ENCODE results near the gene SMARCAL1. TPM values are rescaled to one million over a fixed set of nuclear protein-coding genes. Genes with fewer than 3 reads are reported as not detected.

Gene SMARCAL1
- total and polyA plus RNA-seq, 5 donors from 2014 or later: 19.8 to 25.1 (median 24.1) TPM

DNA sequence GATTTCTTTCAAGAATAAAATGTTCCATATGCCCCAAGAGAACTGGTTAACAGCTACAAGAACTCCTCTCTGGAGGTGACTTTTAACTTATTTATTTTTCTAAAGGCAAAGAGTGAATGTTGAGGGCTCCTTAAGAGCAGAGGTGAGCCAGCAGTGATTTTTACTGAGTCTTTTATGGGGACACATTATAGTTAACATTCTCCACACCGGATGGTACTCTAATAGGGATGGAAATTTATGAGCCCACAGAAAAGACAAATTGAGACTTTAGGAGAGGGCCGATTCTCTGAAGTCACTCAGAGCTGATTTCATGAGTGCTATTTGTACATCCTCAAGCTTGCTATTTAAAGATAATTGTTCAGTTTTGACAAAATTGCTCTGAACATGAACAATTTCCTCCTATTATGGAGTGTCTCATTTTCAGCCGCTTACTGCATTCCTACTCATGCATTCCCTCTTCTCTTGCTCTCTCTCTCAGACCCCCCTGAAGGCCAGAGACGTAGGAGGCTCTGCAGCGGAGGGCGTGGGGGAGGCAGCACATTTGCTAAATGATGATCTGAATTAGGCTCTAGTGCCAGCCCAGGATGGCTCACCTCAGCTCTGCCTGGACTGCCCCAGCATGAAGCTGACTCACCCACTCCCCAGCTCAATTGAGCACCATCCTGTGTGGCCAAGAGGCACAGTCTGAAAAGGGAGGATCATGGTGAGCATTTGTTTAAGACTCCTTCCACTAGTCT lies 80.5 kb downstream of the SMARCAL1 start:
- no peaks in the 10 kb centered on the region for H3K36me3 Mint-ChIP-seq
- ATAC-seq (ENCODE audit: low read depth in 2 of 2) (peak in 1 of 2 donors; percentile 31), DNase-seq (no peak)
- Histone ChIP-seq H3K9me3 (ENCODE audit: control insufficient read depth in 2 of 2, low read length in 2 of 2) (no peaks in the 10 kb centered on the region), H3K4me3 (ENCODE audit: low read depth, low read length) (no peak overlapping the region), H3K27ac (ENCODE audit: insufficient read depth, low read length, poor library complexity, severe bottlenecking) (no peak overlapping the region), H3K36me3 (ENCODE audit: control insufficient read depth, insufficient read depth, low read length) (no peaks in the 10 kb centered on the region), H3K4me1 (ENCODE audit: control insufficient read depth, insufficient read depth, low read length, poor library complexity, severe bottlenecking) (peaks cover 5% of the 10 kb centered on the region), H3K27me3 (ENCODE audit: control insufficient read depth, insufficient read depth, low read length) (no peaks in the 10 kb centered on the region)
- H3K4me1 Mint-ChIP-seq: peaks cover 0 to 8% (median 7%) of the 10 kb centered on the region in 4 donors
- H3K9me3 Mint-ChIP-seq: no peaks in the 10 kb centered on the region
- peak overlapping the region in 1 of 3 donors; percentile 20 for H3K27ac Mint-ChIP-seq
- H3K27me3 Mint-ChIP-seq: no peaks in the 10 kb centered on the region
- H3K4me3 Mint-ChIP-seq: no peak overlapping the region

DNA sequence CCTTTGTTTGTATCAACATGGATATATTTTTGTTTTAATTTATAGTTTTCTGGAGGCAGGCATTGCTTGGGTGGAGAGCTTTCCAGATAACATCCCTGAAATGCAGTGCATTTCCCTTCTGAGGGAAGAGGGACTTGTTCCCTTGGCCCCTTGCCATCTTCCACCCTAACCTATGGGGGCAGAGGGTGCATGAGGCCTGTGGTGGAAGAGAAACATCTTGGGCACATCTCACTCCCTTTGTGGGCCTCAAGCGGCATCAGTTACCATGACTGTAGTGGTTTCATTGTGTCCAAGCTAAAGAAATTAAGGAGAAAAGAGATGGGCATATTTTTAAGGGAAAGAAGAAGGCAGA lies 81.0 kb downstream of the SMARCAL1 start:
- Histone ChIP-seq H3K27me3 (ENCODE audit: control insufficient read depth, insufficient read depth, low read length) (no peaks in the 10 kb centered on the region), H3K36me3 (ENCODE audit: control insufficient read depth, insufficient read depth, low read length) (no peaks in the 10 kb centered on the region), H3K4me3 (ENCODE audit: low read depth, low read length) (no peak overlapping the region), H3K9me3 (ENCODE audit: control insufficient read depth in 2 of 2, low read length in 2 of 2) (no peaks in the 10 kb centered on the region), H3K4me1 (ENCODE audit: control insufficient read depth, insufficient read depth, low read length, poor library complexity, severe bottlenecking) (peaks cover 10% of the 10 kb centered on the region), H3K27ac (ENCODE audit: insufficient read depth, low read length, poor library complexity, severe bottlenecking) (no peak overlapping the region)
- DNase-seq: no peak
- Mint-ChIP-seq H3K4me1 (peaks cover 0 to 12% (median 9%) of the 10 kb centered on the region in 4 donors), H3K27ac (peak overlapping the region in 1 of 3 donors; percentile 81), H3K27me3 (no peaks in the 10 kb centered on the region), H3K36me3 (no peaks in the 10 kb centered on the region), H3K9me3 (no peaks in the 10 kb centered on the region), H3K4me3 (peak overlapping the region in 2 of 4 donors; percentile 68 to 69)
- ATAC-seq (ENCODE audit: low read depth in 2 of 2): no peak

DNA sequence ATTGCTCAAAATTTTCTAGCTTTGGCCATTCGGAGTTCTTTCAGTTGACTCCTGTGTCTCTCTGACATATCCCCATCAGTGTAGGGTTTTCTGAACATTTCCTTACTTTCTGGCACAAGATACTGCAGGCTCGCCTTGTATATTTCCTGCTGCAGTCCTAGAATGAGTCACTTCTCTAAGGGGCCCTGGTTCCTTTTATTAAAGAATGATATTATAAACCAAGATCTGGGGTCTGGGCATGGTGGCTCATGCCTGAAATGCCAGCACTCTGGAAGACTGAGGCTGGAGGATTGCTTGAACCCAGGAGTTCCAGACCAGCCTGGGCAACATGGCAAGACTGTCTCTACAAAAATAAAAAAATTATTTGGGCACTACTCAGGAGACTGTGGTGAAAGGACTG lies 83.4 kb downstream of the SMARCAL1 start:
- H3K27me3 ChIP-seq (ENCODE audit: control insufficient read depth, insufficient read depth, low read length): no peaks in the 10 kb centered on the region
- no peak for DNase-seq
- H3K36me3 ChIP-seq (ENCODE audit: control insufficient read depth, insufficient read depth, low read length): peaks cover 9% of the 10 kb centered on the region
- H3K9me3 ChIP-seq (ENCODE audit: control insufficient read depth in 2 of 2, low read length in 2 of 2): no peaks in the 10 kb centered on the region
- Mint-ChIP-seq H3K4me1 (peaks cover 13 to 32% (median 26%) of the 10 kb centered on the region in 4 donors), H3K4me3 (peak overlapping the region in 1 of 4 donors; percentile 60), H3K27ac (no peak overlapping the region), H3K36me3 (peaks cover 17% of the 10 kb centered on the region), H3K9me3 (no peaks in the 10 kb centered on the region), H3K27me3 (no peaks in the 10 kb centered on the region)
- H3K27ac ChIP-seq (ENCODE audit: insufficient read depth, low read length, poor library complexity, severe bottlenecking): no peak overlapping the region
- ATAC-seq (ENCODE audit: low read depth in 2 of 2): no peak
- H3K4me3 ChIP-seq (ENCODE audit: low read depth, low read length): no peak overlapping the region
- H3K4me1 ChIP-seq (ENCODE audit: control insufficient read depth, insufficient read depth, low read length, poor library complexity, severe bottlenecking): peaks cover 28% of the 10 kb centered on the region

- Histone ChIP-seq H3K27ac (ENCODE audit: insufficient read depth, low read length, poor library complexity, severe bottlenecking) (peak overlapping the region; percentile 86), H3K9me3 (ENCODE audit: control insufficient read depth in 2 of 2, low read length in 2 of 2) (no peaks in the 10 kb centered on the region), H3K27me3 (ENCODE audit: control insufficient read depth, insufficient read depth, low read length) (no peaks in the 10 kb centered on the region), H3K4me1 (ENCODE audit: control insufficient read depth, insufficient read depth, low read length, poor library complexity, severe bottlenecking) (peaks cover 36% of the 10 kb centered on the region), H3K4me3 (ENCODE audit: low read depth, low read length) (peak overlapping the region; percentile 93), H3K36me3 (ENCODE audit: control insufficient read depth, insufficient read depth, low read length) (peaks cover 28% of the 10 kb centered on the region)
- peaks cover 26 to 46% (median 39%) of the 10 kb centered on the region in 4 donors for H3K4me1 Mint-ChIP-seq
- no peaks in the 10 kb centered on the region for H3K27me3 Mint-ChIP-seq
- peak overlapping the region; percentile 85 to 98 (median 95) for H3K27ac Mint-ChIP-seq
- peaks cover 29% of the 10 kb centered on the region for H3K36me3 Mint-ChIP-seq
- ATAC-seq (ENCODE audit: low read depth in 2 of 2) (no peak), DNase-seq (no peak)
- H3K9me3 Mint-ChIP-seq: no peaks in the 10 kb centered on the region
- peak overlapping the region; percentile 93 to 99 (median 98) for H3K4me3 Mint-ChIP-seq
Measured at GRCh38 chr2:216497382-216498069, 85.2 kb downstream of the SMARCAL1 start.

DNA sequence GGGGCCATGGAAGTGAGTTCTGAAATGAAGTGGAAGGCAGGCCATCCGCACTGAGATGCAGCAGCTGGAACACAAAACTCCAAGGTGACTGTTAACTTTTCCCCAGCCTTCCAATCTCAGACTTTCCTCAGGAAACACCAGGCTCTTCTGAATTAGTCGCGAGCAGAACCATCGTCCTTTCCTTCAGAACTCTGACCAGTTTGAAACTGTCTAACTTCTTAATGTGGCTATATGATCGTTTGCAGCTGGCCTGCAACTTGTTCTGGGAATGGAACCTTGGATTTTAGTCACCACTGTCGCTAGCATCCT lies 85.7 kb downstream of the SMARCAL1 start:
- no peak for ATAC-seq (ENCODE audit: low read depth in 2 of 2)
- Histone ChIP-seq H3K4me1 (ENCODE audit: control insufficient read depth, insufficient read depth, low read length, poor library complexity, severe bottlenecking) (peaks cover 36% of the 10 kb centered on the region), H3K9me3 (ENCODE audit: control insufficient read depth in 2 of 2, low read length in 2 of 2) (no peaks in the 10 kb centered on the region), H3K36me3 (ENCODE audit: control insufficient read depth, insufficient read depth, low read length) (peaks cover 33% of the 10 kb centered on the region), H3K4me3 (ENCODE audit: low read depth, low read length) (peak overlapping the region; percentile 93), H3K27ac (ENCODE audit: insufficient read depth, low read length, poor library complexity, severe bottlenecking) (peak overlapping the region; percentile 86), H3K27me3 (ENCODE audit: control insufficient read depth, insufficient read depth, low read length) (no peaks in the 10 kb centered on the region)
- H3K27me3 Mint-ChIP-seq: no peaks in the 10 kb centered on the region
- H3K36me3 Mint-ChIP-seq: peaks cover 34% of the 10 kb centered on the region
- peak in 1 of 3 donors; percentile 14 for DNase-seq
- H3K9me3 Mint-ChIP-seq: no peaks in the 10 kb centered on the region
- peak overlapping the region; percentile 93 to 99 (median 98) for H3K4me3 Mint-ChIP-seq
- peaks cover 31 to 51% (median 41%) of the 10 kb centered on the region in 4 donors for H3K4me1 Mint-ChIP-seq
- peak overlapping the region; percentile 85 to 98 (median 95) for H3K27ac Mint-ChIP-seq

GRCh38 chr2:216498379-216499352 lies 86.4 kb downstream of the SMARCAL1 start, which contains the start of gene RPL37A:
Gene RPL37A, plus strand, starts transcription at chr2:216498844. Its CDS starts 31 bp downstream, at chr2:216498875.
- Histone ChIP-seq H3K4me1 (ENCODE audit: control insufficient read depth, insufficient read depth, low read length, poor library complexity, severe bottlenecking) (peaks cover 36% of the 10 kb centered on the region), H3K36me3 (ENCODE audit: control insufficient read depth, insufficient read depth, low read length) (peaks cover 40% of the 10 kb centered on the region), H3K27ac (ENCODE audit: insufficient read depth, low read length, poor library complexity, severe bottlenecking) (peak within 1 kb of the TSS; percentile 86), H3K4me3 (ENCODE audit: low read depth, low read length) (peak within 1 kb of the TSS; percentile 93), H3K27me3 (ENCODE audit: control insufficient read depth, insufficient read depth, low read length) (no peaks in the 10 kb centered on the region), H3K9me3 (ENCODE audit: control insufficient read depth in 2 of 2, low read length in 2 of 2) (no peaks in the 10 kb centered on the region)
- Mint-ChIP-seq H3K27ac (peak within 1 kb of the TSS; percentile 85 to 98 (median 95)), H3K9me3 (no peaks in the 10 kb centered on the region), H3K36me3 (peaks cover 37% of the 10 kb centered on the region), H3K4me3 (peak within 1 kb of the TSS; percentile 93 to 99 (median 98)), H3K27me3 (no peaks in the 10 kb centered on the region), H3K4me1 (peaks cover 31 to 54% (median 41%) of the 10 kb centered on the region in 4 donors)
- peak; percentile 94 to 97 for ATAC-seq (ENCODE audit: low read depth in 2 of 2)
- DNase-seq: peak; percentile 83 to 95 (median 90)

GRCh38 chr2:216499641-216500218 lies 87.4 kb downstream of the SMARCAL1 start:
- Mint-ChIP-seq H3K4me3 (peak overlapping the region; percentile 93 to 99 (median 98)), H3K36me3 (peaks cover 45% of the 10 kb centered on the region), H3K27ac (peak overlapping the region; percentile 85 to 98 (median 95)), H3K27me3 (no peaks in the 10 kb centered on the region), H3K4me1 (peaks cover 39 to 56% (median 48%) of the 10 kb centered on the region in 4 donors), H3K9me3 (no peaks in the 10 kb centered on the region)
- DNase-seq: peak in 1 of 3 donors; percentile 16
- Histone ChIP-seq H3K4me3 (ENCODE audit: low read depth, low read length) (peak overlapping the region; percentile 93), H3K27me3 (ENCODE audit: control insufficient read depth, insufficient read depth, low read length) (no peaks in the 10 kb centered on the region), H3K27ac (ENCODE audit: insufficient read depth, low read length, poor library complexity, severe bottlenecking) (peak overlapping the region; percentile 86), H3K9me3 (ENCODE audit: control insufficient read depth in 2 of 2, low read length in 2 of 2) (no peaks in the 10 kb centered on the region), H3K4me1 (ENCODE audit: control insufficient read depth, insufficient read depth, low read length, poor library complexity, severe bottlenecking) (peaks cover 36% of the 10 kb centered on the region), H3K36me3 (ENCODE audit: control insufficient read depth, insufficient read depth, low read length) (peaks cover 50% of the 10 kb centered on the region)
- no peak for ATAC-seq (ENCODE audit: low read depth in 2 of 2)
